Testis (tissue), 2 donors: Measurements from ENCODE around the gene ASB3.
"Not testable (repeated sequence)": the region's sequence is repeated elsewhere in the genome, so short reads cannot be mapped to it uniquely, and the experiment has no call there.

Source experiments
- POLR2A ChIP-seq: fragments of 450-650 bp; IDR thresholded peaks from one replicate; pipeline ENCODE4 v1.6.1; 2017; ENCODE audit warnings: antibody characterized with exemption, mild to moderate bottlenecking, moderate library complexity
- TF ChIP-seq, protein P1 (sequence below), 3 experiments: fragments of 450-650 bp in 2 of 3; fragments of 200-600 bp in 1 of 3; sonication (generic) in 1 of 3; IDR thresholded peaks; one replicate each; pipeline ENCODE4 v1.5.1; 2016 to 2019; ENCODE audit warnings: antibody characterized with exemption in 3 of 3, mild to moderate bottlenecking in 2 of 3, moderate library complexity in 1 of 3

DNA sequence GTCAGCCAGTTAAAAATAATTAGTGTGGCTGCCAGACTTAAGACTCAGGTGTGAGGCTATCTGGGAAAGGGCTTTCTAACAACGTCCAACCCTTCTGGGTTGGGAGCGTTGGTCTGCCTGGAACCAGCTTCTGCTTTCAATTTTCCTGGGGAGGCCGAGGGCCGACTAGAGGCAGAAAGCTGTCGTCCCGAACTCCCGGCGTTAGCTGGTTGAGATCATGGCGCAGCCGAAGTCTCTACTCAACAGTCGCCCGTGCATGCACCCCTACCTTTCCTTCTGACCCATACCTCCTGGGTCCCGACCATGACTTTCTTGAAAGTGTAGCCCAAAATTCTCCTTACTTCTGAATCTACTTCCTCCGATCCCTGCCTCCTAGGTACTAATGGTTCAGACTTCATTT, 29.5 kb downstream of the ASB3 start:
- TF ChIP-seq POLR2A: not testable (repeated sequence)
- TF ChIP-seq, protein P1, sequence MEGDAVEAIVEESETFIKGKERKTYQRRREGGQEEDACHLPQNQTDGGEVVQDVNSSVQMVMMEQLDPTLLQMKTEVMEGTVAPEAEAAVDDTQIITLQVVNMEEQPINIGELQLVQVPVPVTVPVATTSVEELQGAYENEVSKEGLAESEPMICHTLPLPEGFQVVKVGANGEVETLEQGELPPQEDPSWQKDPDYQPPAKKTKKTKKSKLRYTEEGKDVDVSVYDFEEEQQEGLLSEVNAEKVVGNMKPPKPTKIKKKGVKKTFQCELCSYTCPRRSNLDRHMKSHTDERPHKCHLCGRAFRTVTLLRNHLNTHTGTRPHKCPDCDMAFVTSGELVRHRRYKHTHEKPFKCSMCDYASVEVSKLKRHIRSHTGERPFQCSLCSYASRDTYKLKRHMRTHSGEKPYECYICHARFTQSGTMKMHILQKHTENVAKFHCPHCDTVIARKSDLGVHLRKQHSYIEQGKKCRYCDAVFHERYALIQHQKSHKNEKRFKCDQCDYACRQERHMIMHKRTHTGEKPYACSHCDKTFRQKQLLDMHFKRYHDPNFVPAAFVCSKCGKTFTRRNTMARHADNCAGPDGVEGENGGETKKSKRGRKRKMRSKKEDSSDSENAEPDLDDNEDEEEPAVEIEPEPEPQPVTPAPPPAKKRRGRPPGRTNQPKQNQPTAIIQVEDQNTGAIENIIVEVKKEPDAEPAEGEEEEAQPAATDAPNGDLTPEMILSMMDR (IDR thresholded peaks at IDR 0.05): not testable (repeated sequence)
